Activated CD4-positive, alpha-beta T cell treated with anti-CD3 and anti-CD28 coated beads, Interleukin-2, Interleukin-4, amounts not matched to agents 100 ng/mL and 50 ng/mL, durations not matched to agents 16 hours and 8 hours (primary cell): ENCODE data around the gene LRRN4CL.
"Not testable (repeated sequence)": the region's sequence is repeated elsewhere in the genome, so short reads cannot be mapped to it uniquely, and the experiment has no call there.

Experiments used
- DNase-seq: peaks from one replicate; pipeline ENCODE4 v3.0.0-alpha.2; 2020; ENCODE audit warnings: low spot score

LRRN4CL gene

GRCh38 chr11:62709247-62710000, 20.1 kb upstream of the LRRN4CL start:
- peak; percentile 98 for DNase-seq

DNA sequence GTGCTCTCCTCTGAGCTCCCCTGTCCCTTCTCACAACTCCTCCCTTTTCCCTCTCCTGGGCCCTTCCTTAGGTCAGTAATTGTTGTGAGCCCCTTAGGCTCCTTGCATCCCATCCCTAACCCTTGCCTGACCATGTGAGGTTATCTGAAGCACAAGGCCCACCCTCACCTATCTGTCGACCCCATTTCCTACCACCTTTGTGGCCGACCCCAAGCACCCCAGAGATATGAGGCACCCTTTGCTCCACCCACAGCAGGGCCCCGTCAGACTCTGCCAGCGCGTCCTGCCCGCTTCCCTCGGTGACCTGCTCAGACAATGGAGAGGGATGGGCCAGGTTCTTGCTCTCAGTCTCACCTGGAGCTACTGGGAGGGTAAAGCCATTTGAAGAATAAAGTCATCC, 19.5 kb upstream of the LRRN4CL start:
- DNase-seq: peak; percentile 24

GRCh38 chr11:62708392-62708791, 19.1 kb upstream of the LRRN4CL start:
- no peak for DNase-seq

GRCh38 chr11:62707277-62707861, 18.0 kb upstream of the LRRN4CL start, which contains the start of the genes BSCL2 and GNG3:
BSCL2 (minus strand) TSS chr11:62707424; CDS start chr11:62707195, 229 bp downstream.
GNG3 (plus strand) TSS chr11:62707676; CDS start chr11:62708296, 620 bp downstream.
- DNase-seq: no peak

GRCh38 chr11:62706850-62707247, 17.5 kb upstream of the LRRN4CL start:
- DNase-seq: no peak

- peak; percentile 95 for DNase-seq
Measured at GRCh38 chr11:62705880-62706849, 16.8 kb upstream of the LRRN4CL start.

GRCh38 chr11:62705413-62705812, 16.1 kb upstream of the LRRN4CL start:
- DNase-seq: no peak

GRCh38 chr11:62703921-62704320, 14.6 kb upstream of the LRRN4CL start:
- not testable (repeated sequence) for DNase-seq

- peak; percentile 55 for DNase-seq
Measured at GRCh38 chr11:62702246-62702645, 12.9 kb upstream of the LRRN4CL start.

DNA sequence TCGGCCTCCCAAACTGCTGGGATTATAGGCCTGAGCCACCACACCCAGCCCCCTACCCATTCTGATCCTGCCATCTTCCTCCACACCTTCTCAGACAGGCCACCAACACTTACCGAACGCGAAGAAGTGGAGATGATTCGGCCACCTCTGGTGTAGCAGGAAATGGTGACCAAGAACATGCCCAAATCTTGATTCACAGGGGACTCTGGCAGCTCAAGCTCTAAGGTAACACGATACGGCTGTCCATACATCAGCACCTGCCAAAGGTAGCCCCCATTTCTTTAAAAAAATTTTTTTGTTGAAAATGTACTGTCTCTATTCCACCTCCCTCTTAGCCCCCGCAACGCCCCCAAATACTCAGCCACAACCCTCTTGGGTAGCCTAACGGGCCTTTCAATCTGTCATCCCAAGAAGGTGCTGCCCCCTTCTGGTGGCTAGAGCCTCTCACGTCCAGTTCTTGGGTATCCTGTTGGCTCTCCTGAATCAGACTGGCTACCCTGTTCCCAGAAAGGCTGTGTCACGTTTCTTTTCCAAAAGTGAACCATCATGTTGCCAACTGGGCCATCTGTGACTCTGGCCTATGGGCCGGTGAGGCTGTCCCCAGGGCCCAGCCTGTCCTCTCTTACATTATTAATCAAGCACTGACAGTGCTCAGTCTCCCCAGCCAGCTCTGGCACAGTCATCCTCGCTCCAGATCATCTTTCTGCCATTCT, 5.3 kb upstream of the LRRN4CL start:
- peak; percentile 74 for DNase-seq

DNA sequence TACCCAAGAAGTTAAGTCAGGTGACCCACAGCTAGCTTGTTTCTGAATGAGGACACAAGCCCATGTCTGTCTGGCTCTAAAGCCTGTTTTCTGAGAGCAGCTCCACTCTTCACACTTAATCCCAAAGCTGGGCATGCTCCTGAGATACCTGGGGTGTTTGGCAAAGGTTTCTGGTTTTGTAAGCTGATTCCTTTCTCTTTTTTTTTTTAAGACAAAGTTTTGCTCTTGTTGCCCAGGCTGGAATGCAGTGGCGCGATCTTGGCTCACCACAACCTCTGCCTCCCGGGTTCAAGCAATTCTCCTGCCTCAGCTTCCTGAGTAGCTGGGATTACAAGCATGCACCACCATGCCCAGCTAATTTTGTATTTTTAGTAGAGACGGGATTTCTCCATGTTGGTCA, 4.3 kb upstream of the LRRN4CL start:
- DNase-seq: not testable (repeated sequence)

DNA sequence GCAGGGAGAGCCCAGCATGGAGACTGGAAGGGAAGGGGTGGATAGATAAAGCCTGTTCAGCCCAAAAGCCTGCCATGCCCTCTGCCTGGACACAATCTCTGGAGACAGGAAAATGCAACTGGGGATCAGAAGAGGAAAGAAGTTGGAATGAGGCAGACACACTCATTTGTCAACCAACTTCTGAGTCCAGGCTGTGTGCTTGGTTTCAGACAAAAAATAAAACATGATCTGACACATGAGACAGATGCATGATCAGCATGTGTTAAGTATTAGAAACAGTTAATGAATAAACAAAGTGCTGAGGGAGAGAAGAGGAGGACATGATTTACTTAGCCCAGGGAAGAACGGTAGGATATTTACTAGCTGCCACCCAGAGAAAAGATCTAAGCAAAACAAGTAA, 839 bp downstream of the LRRN4CL start:
- no peak for DNase-seq

DNA sequence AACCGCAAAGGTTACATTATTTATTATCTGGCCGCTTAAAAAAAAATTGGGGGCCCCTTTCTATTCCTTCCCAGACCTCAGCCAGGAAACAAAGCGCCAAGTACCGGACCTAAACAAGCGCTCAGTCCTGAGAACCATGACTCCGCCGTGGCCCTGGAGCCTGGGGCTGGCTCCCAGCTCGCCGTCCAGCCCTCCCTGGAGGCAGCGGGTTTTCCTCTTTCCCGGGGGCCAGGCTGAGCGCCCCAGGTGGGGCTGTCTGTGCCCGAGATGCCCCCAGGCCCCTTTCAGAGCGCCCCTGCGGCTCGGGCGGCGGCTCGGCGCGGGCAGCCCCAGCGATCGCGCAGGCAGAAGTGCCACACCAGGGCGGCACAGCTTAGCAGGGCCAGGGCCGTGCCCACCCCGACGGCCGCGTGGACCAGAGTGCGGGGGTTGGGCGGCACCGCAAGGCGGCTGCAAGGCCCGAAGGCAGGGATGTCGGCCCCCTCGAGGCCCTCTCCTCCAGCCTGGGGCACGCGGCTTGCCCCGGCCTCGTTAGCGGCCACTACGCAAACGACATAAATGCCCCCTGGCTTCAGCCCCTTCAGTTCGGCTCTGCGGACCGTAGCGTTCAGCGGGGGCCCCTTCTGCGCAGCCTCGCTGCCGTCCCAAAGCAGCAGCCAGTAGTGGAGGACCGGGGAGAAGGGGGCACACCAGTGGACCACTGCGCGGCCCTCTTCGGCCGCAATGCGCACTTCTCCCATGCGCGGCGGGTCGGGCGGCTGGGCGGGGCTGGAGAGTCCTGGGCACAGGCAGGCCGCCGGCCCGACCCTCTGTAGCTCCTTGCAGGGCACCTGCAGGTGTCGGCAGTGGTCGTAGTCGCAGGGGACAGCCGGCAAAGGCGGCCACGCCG, 1.6 kb downstream of the LRRN4CL start:
- DNase-seq: no peak

GRCh38 chr11:62682518-62682917, 6.8 kb downstream of the LRRN4CL start:
- DNase-seq: no peak

DNA sequence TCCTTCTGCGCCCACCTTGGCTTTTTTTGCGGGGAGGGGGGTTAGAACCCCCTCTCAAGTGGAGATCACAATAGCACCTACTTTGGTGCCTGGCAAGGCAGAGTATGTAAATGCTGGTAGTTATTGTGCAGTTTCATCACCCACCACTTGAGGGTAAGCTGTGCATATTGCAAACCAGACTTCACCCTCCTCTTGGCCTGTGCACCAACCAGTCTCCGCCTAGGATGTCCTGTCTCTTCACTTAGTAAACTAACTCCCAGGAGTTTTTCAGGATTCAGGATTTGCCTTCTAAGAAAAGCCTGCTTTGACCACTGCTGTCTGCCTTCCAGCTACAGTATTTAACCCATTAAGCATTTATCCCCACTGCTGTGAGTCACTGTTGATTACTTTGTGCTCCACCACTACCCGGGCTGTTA, 8.5 kb downstream of the LRRN4CL start:
- peak; percentile 66 for DNase-seq

- peak; percentile 86 for DNase-seq
Measured at GRCh38 chr11:62678770-62679696, 10.3 kb downstream of the LRRN4CL start, which contains the start of gene UBXN1. UBXN1 (minus strand) TSS chr11:62679073; CDS start chr11:62678923, 150 bp downstream.

GRCh38 chr11:62678433-62678769, 10.9 kb downstream of the LRRN4CL start:
- no peak for DNase-seq

DNA sequence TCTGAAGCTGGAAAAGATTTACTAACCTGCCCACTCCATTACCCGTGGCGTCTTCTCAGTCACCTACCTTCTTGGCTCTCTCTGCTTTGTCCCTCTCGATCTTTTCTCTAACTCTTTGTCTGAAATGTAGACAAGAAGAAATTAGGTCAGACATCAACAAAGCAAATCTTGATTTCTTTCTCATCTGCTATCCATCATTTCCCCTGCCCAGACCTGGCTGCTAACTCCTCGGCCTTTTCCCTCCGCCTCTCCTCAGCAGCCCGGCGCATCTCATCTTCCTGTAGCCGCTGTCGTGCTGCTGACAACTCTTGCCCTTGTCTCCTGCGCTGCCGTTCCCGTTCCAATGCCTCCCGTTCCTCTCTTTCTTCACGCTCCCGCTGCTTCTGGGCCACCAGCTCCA, 11.6 kb downstream of the LRRN4CL start:
- DNase-seq: no peak

DNA sequence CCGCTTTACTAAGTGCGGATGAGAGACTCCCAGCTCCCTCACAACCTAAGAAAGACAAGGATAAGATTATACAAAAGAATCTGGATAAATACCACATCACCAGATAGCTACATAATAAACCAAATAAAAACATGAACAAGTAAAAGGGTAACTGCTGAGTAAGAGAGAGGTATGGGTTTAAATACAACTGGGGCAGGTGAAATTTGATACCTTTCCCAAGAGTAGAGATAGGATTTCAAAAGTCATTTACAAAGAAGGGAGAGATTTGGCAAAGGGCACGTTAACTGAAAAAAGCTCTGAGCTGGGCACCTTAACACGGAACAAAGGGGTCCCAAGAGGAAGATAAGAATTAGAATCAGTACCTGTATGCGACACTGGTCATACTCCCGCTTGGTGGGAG, 12.2 kb downstream of the LRRN4CL start:
- DNase-seq: no peak

- no peak for DNase-seq
Measured at GRCh38 chr11:62676698-62677097, 12.6 kb downstream of the LRRN4CL start.
